Esophagus mucosa (tissue), 1 donor: Measurements from ENCODE around the gene PLEKHM2. TPM values are rescaled to one million over a fixed set of nuclear protein-coding genes. Genes with fewer than 3 reads are reported as not detected.

Source experiments
- ATAC-seq: fragments of 200-7000 bp; cut with Tn5 transposase; one replicate; pipeline ENCODE4 v1.9.1; 2020
- total RNA-seq: library from RNA; stranded (reverse); gene quantifications from one replicate; pipeline ENCODE4 v1.2.4, GENCODE V29; 2023
- donor health status: DM: yes; HTN: yes; CAD: no.

PLEKHM2 gene
- total RNA-seq, 1 donor from 2014 or later = 54.7 TPM

DNA sequence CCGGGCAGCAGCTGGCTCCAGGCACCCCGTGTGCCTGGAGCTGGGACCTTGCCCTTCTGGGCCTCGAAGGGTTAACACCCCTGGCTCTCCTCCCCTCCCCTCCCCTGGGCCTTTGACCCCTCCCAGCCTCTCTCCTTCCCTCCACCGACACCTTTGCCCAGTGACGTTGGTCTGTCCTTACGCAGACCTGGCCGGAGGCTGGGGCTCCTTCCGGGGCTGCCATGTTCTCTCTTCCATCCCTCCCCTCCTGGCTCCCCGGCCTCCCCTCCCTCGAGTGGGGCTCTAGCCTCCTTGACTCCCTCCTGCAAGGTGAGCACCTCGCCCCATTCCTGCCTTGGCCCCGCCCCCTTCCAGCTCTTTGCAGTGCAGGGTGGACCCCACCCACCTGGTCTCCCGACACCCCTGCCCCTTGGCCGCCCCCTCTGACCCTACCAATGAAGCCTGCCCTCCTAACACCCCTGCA is 58.2 kb downstream of the PLEKHM2 start, which contains the start of gene TMEM82:
TSS of gene TMEM82 (plus strand) at position 161 of the 463 bp plus-strand sequence. CDS start at position 222, 61 bp downstream.
- no peak for ATAC-seq

DNA sequence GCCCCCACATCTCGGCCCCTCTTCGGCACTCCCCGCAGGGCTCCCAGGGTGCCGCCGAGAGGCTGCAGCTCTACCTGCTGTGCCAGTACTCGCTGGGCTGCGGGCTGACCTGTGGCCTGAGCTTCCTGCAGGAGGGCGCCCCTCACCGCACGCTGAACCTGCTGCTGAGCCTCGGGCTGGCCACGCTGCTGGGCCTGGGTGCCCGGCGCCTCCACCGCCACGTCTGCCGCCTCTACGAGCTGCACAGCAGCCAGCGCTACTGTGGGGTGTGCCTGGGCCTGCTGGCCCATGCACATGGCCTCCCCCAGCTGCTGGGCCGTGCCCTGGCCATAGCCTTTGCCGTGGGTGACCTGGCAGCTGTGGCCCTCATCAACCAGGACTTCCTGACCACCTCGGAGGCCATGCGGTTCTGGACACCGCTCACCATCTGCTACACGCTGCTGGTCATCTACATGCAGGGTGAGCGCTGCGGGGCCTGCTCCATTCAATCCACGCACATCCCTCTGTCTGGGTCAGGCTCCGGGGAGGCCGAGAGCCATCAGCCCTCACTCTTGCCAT is 60.1 kb downstream of the PLEKHM2 start:
- no peak for ATAC-seq

DNA sequence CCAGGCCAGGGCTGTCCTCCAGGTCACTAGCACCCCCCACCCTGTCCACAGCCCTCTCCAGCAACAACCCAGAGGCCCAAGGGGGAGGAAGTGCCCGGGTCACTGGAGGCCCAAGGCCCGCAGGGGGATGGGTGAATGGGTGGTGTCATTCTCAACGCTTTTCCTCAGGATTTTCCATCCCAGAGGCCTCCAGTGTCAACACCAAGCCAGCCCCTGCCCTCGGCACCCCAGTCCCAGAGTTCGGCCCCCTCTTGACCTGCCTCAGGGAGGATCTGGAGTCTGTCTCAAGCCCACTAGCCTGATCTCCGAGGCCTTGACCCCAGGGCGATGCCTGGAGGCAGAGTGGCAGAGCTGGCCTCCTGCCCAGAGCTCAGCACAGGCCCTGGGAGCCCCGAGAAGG is 63.3 kb downstream of the PLEKHM2 start:
- ATAC-seq = no peak

DNA sequence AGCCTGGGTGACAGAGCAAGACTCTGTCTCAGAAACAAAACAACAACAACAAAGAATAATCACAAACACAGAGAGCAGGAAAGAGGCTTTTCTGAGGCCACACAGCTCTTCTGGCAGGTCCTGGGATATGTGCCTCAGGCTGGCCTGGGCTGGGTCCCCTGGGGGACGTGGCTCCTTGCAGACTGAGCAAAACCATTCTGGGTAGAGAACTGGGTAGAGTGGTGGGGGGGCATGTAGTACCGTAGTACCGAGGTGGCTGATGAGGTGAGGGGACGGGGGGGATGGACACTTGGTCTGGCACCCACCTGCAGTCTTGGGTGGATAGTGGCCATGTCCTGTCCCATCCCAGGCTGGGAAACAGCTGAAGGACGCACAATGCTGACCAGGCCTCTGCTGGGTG is 64.1 kb downstream of the PLEKHM2 start:
- ATAC-seq = peak; percentile 9

DNA sequence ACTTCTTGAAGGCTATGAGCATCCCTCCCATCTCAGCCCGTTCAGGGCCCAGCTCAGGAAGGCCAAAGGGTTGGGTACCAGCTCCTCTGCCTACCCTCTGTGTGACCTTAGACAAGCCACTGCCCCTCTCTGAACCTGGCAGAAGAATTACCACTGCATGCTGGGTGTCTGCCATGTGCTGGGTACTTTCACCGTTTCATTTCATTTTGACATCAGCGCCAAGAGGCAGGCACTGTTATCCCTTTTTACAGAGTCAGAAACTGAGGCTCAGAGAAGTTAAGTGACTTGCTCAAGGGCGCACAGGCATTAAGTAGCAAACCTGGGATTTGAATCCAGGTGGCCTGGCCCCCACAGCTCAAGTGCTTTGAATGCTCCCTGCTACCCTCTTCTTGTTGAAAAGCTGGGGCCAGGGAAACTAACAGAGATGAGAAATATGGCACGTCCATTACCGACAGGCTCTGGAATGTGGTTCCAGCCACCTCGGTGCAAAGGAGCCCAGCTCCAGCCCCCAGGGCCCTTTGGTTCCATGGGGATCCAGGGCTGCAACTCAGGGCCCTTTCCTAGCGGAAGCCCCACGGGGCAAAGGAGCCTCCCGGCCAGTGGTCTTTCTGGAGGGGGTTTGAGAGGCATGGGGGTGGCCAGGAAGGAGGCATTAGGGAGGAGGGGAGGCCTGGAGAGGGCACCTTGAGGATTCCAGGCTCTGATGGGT is 64.7 kb downstream of the PLEKHM2 start:
- no peak for ATAC-seq

DNA sequence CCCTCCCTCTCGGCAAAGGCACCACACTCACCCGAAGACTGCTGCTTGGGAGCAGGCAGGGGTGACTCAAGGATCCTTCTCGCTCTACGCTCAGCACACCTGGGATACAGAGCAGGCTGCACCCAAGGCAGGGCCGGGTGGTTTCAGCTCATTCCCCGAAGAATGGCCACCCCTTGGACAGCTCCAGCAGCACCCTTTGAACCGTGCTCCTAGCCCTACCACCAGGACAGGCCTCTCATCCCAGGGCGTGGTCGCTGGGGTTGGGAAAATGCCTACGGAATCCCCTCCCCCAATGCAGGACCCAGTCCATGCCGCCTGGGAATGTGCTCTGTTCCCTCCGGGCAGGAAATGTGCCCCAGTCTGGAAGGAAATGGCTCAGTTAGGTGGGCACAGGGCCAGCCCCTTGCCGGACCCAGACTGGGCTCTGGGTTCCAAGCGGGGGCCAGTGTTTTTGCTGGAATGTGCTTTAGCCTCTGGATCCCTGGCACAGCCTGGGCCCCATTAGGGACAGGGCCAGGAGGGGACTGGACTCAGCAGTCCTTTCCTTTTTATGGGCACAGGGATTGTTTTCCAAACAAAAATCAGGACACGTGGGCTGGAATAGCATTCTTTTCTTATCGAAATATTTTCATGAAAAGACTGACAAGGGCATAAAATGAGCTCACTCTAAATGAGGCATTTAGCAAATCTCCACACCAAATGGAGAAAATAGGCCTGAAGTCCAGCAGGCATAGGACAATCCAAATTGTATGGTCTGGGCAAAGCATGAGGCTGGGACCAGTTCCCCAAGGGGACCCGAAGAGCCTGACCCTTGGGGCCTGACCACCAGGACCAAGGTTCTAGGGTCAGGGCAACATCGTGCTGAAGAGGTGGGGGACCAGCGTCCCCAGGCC is 65.5 kb downstream of the PLEKHM2 start:
- ATAC-seq = peak; percentile 22

DNA sequence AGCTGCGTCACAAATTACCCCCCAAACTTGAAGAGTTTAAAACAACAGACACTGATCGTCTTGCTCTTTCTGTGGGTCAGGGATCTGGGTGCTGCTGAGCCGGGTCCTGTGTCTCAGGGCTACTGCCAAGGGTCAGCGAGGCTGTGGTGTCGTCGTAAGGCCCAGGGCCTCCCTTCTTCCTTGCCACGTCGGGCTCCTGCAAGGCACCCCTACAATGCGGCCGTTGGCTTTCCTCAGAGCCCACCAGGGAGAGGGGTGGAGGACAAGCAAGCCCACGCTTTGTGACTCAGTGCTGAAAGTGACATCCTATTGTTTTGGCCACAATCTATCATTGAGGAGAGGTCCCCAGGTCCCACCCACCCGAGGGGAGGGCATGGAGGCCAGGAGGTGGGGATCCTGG is 66.8 kb downstream of the PLEKHM2 start:
- ATAC-seq = no peak

DNA sequence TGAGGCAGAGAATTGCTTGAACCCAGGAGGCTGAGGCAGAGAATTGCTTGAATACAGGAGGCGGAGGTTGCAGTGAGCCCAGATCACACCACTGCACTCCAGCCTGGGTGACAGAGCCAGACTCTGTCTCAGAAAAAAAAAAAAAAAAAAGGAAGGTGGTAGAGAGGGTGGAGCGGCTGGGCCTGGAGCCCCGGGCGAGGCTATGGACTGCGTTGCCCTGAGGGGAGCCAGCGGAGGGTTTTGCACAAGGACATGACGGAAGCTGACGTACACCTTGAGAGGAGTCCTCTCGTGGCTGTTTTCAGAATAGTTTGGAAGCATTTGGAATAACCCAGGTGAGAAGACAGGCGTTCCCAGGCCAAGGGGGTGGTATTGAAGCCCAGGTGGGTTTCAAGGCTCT is 67.6 kb downstream of the PLEKHM2 start:
- no peak for ATAC-seq

DNA sequence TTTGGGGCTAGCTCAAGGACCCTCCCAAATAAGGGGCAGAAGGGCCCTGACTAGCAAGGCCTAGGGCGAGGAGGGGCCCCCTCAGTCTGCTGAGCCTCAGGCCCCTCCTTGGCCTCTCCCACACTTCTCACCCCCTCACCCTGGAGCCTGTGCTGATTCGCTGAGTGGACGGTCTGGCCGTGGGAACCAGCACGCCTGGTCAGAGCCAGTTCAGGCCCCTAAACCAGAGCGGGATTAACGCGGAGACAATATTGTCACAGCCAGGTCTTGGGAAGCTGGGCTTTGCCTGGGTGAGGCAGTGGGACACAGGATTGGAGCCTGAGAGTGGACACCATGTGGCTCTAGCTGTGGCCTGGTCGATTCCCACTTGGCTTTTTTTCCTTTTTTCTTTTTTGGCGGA is 69.7 kb downstream of the PLEKHM2 start:
- no peak for ATAC-seq

DNA sequence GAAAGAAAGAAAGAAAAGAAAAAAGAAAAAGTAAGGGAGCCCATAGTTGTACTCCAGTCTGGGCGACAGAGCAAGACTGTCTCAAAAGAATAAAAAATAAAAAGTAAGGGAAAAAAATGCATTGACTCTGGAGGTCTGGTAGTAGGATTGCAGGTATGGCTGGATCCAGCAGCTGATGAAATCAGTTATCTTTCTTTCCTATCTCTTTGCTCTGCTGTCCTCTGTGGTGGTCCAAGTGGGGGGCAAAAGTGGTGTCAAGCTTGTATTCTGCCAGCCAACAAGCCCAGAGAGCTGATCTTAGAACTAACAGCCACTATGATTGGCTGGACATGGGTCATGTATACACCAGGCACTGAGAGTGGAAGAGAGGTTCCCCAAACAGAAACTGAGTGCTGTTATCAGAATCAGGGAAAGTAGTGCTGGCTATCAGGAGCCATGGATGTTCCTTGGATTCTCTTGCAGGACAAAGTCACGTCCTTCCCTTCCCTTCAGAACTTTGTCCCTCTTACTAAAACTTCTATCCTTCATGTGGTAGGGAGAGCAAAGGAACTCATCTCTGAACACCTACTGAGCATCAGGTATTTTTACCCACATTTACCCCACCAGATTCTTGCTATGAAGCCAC is 71.0 kb downstream of the PLEKHM2 start:
- no peak for ATAC-seq

DNA sequence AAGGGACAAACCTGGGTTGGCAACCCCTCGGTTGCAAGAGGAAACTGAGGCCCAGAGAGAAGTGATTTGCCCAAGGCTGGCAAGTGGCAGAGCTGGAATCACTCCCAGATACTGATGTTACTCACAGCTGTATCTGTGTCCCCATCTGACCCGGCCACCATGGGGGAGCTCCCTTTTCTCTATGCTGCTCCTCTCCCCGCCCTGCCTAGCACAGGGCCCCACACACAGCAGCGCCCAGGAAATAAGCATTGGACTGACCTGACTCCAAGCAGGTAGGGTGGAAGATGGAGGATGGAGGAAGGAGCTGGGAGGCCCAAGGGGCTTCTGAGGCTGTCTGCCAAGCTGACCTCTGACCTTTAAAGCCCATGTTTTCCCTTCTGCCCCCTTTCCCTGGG is 71.5 kb downstream of the PLEKHM2 start:
- peak; percentile 16 for ATAC-seq

DNA sequence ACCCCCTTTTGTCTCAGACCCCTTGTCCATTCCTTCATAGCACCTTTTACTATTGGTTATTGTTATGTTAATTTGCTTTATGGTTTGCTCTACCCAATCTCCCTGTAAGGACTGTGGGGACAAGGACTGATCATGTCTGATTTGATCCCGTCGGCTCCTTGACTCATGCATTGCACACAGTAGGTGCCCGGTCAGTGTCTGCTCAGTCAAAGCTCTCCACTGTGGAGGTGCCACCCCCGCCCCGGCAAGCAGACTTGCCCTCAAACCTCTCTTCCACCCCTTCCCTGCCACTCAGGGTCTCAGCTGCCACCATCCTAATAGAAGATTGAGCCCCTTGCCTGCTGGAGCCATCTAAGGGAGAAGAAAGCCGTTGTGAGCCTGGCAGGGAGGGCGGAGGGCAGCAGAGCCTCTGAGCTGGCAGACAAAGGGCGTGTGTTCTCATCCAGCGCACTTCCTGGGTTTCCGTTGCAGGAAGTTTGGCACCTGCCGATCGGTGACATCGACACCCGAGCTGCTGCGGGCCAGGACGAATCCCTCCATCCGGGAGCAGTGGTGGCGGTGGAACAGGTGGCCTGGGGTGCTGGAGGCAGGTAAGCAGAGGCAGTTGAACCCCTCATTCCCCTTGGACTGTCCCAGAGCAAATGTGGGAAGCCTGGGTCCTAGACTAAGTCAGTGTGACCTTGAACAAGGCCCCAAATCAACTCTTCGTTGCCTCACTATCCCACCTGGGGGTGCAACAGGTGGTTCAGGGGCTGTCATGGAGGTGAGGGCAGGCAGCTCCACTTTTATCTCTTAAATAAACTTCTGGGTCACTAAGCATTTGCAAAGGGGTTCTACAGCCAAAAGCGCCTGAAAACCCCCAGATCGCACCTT is 72.3 kb downstream of the PLEKHM2 start:
- ATAC-seq = peak; percentile 62

DNA sequence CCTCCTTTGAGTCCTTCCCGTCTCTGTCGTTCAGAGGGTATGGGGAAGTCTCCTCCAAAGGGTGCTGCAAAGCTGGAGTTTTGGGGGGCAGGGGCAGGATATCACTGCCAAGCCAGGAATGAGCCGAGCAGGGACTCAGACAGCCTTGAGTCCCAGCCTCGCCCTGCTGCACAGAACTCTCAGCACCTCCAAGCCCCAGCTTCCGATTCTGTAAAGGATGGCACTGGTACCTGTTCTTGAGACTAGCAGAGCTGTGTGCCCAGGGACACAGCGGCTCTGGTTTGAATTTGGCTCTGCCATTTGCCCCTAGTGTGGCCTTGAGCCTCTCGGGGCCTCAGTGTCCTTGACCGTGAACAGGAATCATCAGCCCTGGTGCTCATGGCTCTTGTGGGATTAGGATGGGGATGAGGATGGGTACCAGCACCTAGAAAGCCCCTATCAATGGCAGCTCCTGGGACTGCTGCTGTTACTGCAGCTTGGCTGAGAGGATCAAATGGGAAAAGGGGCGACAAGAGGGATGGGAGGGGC is 73.0 kb downstream of the PLEKHM2 start:
- ATAC-seq = no peak

DNA sequence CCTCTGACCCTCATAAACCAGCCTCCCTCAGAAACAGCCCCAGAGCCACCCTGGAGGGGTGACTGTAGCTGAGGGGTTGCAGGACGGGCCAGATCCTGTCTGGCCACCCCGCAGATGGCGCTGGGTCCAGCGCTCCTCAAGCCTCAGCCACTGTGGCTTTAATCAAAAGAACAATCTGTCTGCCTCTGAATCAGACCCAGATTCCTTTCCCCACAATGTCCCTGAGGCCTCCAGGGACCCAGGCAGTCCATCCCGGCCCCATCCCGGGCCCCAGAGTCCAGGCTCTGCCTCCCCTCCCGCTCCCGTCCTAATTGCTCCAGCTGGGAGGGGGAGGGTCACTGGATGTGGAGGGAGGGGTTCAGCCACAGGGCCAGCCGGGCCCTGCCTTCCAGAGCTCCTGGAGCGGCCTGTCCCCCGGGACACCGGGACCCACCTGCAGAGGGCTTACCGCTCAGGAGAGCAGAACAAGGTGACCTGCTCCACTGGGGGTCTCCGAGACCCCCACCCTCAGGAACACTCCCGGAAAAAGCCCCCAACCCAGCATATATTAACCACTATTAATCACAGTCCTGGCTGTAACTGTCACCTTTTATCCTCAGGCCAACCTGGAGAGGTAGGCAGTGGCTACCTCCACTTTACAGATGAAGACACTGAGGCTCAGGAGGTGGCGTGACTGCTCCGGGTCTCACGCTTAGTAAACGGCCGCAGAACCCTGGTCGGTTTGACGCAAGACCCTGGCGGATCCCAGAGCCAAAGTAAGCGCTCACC is 73.6 kb downstream of the PLEKHM2 start:
- ATAC-seq = peak; percentile 2

DNA sequence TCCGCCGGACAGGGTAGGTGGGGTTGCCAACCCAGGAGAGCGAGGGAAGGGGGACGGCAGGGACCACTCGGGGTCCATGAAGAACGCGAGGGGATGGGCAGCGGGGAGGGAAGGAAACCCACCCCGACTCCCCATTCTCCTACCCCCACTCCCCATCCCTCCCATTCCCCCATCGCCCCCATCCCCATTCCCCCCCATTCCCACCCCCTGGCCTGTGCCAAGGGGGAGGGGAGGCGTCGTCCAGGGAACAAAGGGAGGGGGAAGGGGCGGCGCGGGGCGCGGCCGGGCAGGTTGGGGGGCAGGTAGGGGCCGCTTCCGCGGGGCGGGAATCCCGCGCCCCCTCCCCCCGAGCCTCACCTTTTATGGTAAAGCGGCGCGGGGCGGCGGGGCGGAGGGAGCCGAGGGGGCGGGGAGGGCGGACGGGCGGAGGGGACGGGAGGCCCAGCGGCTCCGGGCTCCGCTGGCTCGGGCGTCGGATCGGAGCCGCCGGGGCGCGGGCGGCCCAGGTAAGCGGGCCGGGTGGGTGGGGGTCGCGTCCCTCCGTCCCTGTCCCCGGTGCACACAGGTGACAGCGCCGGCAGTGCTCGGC is 74.3 kb downstream of the PLEKHM2 start, which contains the start of gene FBLIM1:
TSS of gene FBLIM1 (plus strand) at position 453 of the 589 bp plus-strand sequence. CDS start 6,189 bp downstream, outside the sequence.
- ATAC-seq = peak; percentile 20

DNA sequence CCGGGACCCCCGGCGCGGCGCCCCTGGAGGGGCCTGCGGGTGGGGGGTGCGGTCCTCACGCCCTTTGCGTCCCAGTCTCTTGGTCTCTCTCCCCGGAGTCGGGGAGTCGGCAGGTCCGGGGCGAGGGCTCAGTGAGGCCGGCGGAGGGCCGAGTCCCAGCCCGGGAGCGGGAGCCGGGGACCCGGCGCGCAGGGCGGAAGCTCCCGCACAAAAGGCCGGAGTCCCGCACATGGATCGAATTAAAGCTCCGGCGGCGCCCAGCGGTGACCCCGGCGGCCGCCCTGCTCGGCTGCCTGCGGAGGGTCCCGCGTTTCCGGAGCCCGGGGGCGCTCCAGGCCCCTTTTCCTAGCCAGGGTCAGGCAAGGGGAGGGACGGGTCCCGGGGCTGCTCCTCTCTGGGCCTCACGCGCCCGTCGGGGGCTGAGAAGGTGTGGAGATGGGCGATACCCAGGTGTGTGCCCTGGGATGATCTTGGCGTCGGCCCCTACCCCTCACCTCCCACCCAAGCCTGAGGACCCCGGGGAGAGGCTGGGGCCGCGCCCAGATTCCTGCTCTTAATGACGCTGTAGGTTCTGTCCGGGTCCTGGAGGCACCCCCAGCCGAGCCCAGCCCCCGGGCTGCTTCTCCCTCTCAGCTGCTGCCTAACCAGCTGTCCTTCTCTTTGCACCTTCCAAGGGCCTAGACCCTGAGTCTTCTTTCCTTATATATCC is 75.0 kb downstream of the PLEKHM2 start:
- ATAC-seq = peak; percentile 21

DNA sequence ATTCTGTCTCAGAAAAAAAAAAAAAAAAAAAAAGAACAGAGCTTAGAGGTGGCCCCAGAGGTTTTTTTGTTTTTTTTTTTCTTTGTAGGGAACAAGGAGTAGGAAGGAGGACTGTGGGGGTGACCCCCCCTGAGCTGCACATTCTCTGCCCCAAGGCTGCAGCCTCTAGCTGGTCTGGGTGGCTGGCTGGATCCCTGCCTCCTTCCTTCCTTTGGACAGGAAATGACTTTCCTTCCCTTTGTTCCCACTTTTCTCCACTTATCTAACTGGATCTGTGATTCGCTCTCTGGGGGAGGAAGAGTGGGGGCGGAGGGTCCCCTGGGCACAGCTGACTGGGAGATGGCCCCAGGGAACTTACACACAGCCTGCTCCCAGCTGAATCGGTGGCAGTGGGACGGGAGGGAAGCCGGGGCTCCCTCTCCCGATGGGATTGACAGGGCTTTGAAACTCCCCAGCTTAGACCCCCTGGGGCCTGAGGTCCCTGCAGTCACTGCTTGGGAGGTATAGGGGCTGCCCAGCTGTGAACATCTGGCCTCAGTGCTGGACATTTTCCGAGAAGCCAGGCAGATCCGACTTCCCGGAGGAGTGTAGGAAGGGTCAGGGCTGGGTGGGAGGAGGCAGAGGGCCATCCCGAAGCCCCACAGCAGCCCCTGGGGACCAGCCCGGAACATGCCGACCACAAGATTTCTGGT is 76.5 kb downstream of the PLEKHM2 start:
- no peak for ATAC-seq

DNA sequence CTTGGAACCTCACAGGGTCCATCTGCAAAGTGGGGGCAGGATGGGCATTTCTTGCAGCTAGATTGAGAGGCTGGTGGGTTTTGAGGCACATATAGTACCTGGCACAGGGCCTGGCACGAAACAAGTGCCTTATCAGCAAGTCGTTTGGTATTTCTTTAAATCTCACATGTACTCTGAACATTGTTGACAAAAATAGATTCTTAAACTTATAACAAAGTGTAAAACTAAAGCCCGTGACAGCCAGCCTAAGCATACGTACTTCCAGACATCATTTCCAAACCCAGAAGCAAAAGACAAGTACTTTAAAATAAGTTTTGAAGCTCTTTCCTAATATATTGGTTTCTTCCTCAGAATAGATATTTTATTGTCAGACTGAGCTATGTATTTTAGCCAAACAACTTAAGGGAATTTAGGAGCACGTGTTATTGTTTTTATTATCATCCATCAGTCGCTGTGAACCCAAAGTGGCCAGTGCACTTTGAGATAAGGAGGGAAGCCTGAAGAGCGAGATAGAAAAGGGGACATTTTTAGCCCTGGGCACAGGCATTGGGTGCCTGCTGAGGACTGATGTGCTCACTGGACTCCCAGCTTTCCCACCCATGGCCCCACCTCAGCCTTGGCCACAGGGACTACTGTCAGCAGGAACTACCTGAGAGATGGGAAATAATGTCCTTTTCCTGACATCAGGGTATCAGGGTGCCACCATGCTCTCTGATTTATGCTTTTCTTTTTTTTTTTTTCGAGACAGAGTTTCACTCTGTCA is 77.4 kb downstream of the PLEKHM2 start:
- no peak for ATAC-seq
